ENCODE data around the gene ARMH3. TPM values are rescaled to one million over a fixed set of nuclear protein-coding genes. Genes with fewer than 3 reads are reported as not detected.

The ARMH3 gene
- total RNA-seq, 1 donor from 2014 or later = 34.4 TPM

GRCh38 chr10:101881036-101881774, 174.8 kb downstream of the ARMH3 start:
- Mint-ChIP-seq H3K36me3 (ENCODE audit: insufficient read depth) (peaks cover 3% of the 10 kb centered on the region), H3K27ac (no peak overlapping the region), H3K4me1 (ENCODE audit: low read depth) (peaks cover 8% of the 10 kb centered on the region), H3K9me3 (ENCODE audit: low read depth) (no peaks in the 10 kb centered on the region), H3K27me3 (no peaks in the 10 kb centered on the region), H3K4me3 (ENCODE audit: low read depth) (no peak overlapping the region)
- DNase-seq (ENCODE audit: low spot score, unreplicated experiment) = no peak
- TF ChIP-seq CTCF (IDR thresholded peaks at IDR 0.05; ENCODE audit: unreplicated experiment) = no peak

- no peak for DNase-seq (ENCODE audit: low spot score, unreplicated experiment)
- Mint-ChIP-seq H3K4me3 (ENCODE audit: low read depth) (no peak overlapping the region), H3K27ac (no peak overlapping the region), H3K9me3 (ENCODE audit: low read depth) (no peaks in the 10 kb centered on the region), H3K27me3 (no peaks in the 10 kb centered on the region), H3K36me3 (ENCODE audit: insufficient read depth) (no peaks in the 10 kb centered on the region), H3K4me1 (ENCODE audit: low read depth) (peaks cover 15% of the 10 kb centered on the region)
- no peak for TF ChIP-seq CTCF (IDR thresholded peaks at IDR 0.05; ENCODE audit: unreplicated experiment)
These were observed 175.8 kb downstream of the ARMH3 start for GRCh38 chr10:101880232-101880573.

- Mint-ChIP-seq H3K27ac (no peak overlapping the region), H3K36me3 (ENCODE audit: insufficient read depth) (no peaks in the 10 kb centered on the region), H3K9me3 (ENCODE audit: low read depth) (no peaks in the 10 kb centered on the region), H3K27me3 (no peaks in the 10 kb centered on the region), H3K4me1 (ENCODE audit: low read depth) (peaks cover 15% of the 10 kb centered on the region), H3K4me3 (ENCODE audit: low read depth) (no peak overlapping the region)
- no peak for DNase-seq (ENCODE audit: low spot score, unreplicated experiment)
- TF ChIP-seq CTCF (IDR thresholded peaks at IDR 0.05; ENCODE audit: unreplicated experiment) = no peak
These were observed 176.3 kb downstream of the ARMH3 start for GRCh38 chr10:101879456-101880231.

GRCh38 chr10:101878869-101879268, 177.1 kb downstream of the ARMH3 start:
- Mint-ChIP-seq H3K27ac (no peak overlapping the region), H3K9me3 (ENCODE audit: low read depth) (no peaks in the 10 kb centered on the region), H3K36me3 (ENCODE audit: insufficient read depth) (no peaks in the 10 kb centered on the region), H3K4me3 (ENCODE audit: low read depth) (no peak overlapping the region), H3K4me1 (ENCODE audit: low read depth) (peaks cover 15% of the 10 kb centered on the region), H3K27me3 (no peaks in the 10 kb centered on the region)
- DNase-seq (ENCODE audit: low spot score, unreplicated experiment) = no peak
- TF ChIP-seq CTCF (IDR thresholded peaks at IDR 0.05; ENCODE audit: unreplicated experiment) = no peak

- H3K27me3 Mint-ChIP-seq = no peaks in the 10 kb centered on the region
- H3K4me3 Mint-ChIP-seq (ENCODE audit: low read depth) = no peak overlapping the region
- H3K36me3 Mint-ChIP-seq (ENCODE audit: insufficient read depth) = no peaks in the 10 kb centered on the region
- no peak overlapping the region for H3K27ac Mint-ChIP-seq
- DNase-seq (ENCODE audit: low spot score, unreplicated experiment) = no peak
- no peaks in the 10 kb centered on the region for H3K9me3 Mint-ChIP-seq (ENCODE audit: low read depth)
- peaks cover 10% of the 10 kb centered on the region for H3K4me1 Mint-ChIP-seq (ENCODE audit: low read depth)
- no peak for TF ChIP-seq CTCF (IDR thresholded peaks at IDR 0.05; ENCODE audit: unreplicated experiment)
These were observed 180.8 kb downstream of the ARMH3 start for GRCh38 chr10:101875068-101875688.

All from progenitor cell of endocrine pancreas (in vitro differentiated cells).